Loucy (cell line): ENCODE results near the gene DCAF7.

ENCODE experiments used
- H2AFZ ChIP-seq: fragments of 200-600 bp; sonication (generic); 2 replicates; pipeline ENCODE4 v1.6.0; 2016; ENCODE audit warnings: antibody characterized with exemption, mild to moderate bottlenecking, low read length, moderate library complexity
- H3F3A ChIP-seq: fragments of 200-600 bp; 2 replicates; pipeline ENCODE4 v1.6.0; 2016; ENCODE audit warnings: antibody characterized with exemption, low read depth, mild to moderate bottlenecking
- H3K27me3 ChIP-seq: fragments of 200-600 bp; sonication (generic); 2 replicates; pipeline ENCODE4 v1.6.1; 2014; ENCODE audit warnings: low read length, mild to moderate bottlenecking; ENCODE audit not compliant: insufficient read depth, poor library complexity, severe bottlenecking
- H3K36me3 ChIP-seq: fragments of 200-600 bp; sonication (generic); 2 replicates; pipeline ENCODE4 v1.6.1; 2016; ENCODE audit warnings: low read length; ENCODE audit not compliant: insufficient read depth
- H3K4me1 ChIP-seq: fragments of 200-600 bp; sonication (generic); 2 replicates; pipeline ENCODE4 v1.5.1; 2014; ENCODE audit warnings: low read length, mild to moderate bottlenecking; ENCODE audit not compliant: insufficient read depth, poor library complexity, severe bottlenecking
- H3K4me2 ChIP-seq: fragments of 200-600 bp; sonication (generic); 2 replicates; pipeline ENCODE4 v1.6.0; 2014; ENCODE audit warnings: antibody characterized with exemption, low read length, low read depth, mild to moderate bottlenecking; ENCODE audit not compliant: poor library complexity, severe bottlenecking
- H3K4me3 ChIP-seq: fragments of 200-600 bp; sonication (generic); 2 replicates; pipeline ENCODE4 v1.5.1; 2014; ENCODE audit warnings: low read length, mild to moderate bottlenecking, mixed read lengths; ENCODE audit not compliant: poor library complexity, severe bottlenecking
- H3K79me2 ChIP-seq: fragments of 200-600 bp; sonication (generic); 2 replicates; pipeline ENCODE4 v1.6.1; 2014; ENCODE audit warnings: low read length; ENCODE audit not compliant: insufficient read depth
- H3K9ac ChIP-seq: fragments of 200-600 bp; sonication (generic); 2 replicates; pipeline ENCODE4 v1.6.0; 2014; ENCODE audit warnings: mild to moderate bottlenecking, low read depth, low read length, moderate library complexity; ENCODE audit not compliant: poor library complexity, severe bottlenecking
- H3K9me2 ChIP-seq: fragments of 200-600 bp; sonication (generic); replicated peaks from 2 replicates; pipeline ENCODE4 v1.6.1; 2016; ENCODE audit warnings: low read depth, low read length, mixed read lengths
- H3K9me3 ChIP-seq: fragments of 200-600 bp; sonication (generic); 2 replicates; pipeline ENCODE4 v1.6.1; 2014; ENCODE audit warnings: mild to moderate bottlenecking, antibody characterized with exemption, low read length, low read depth; ENCODE audit not compliant: insufficient read depth
- H4K20me1 ChIP-seq: fragments of 200-600 bp; sonication (generic); 2 replicates; pipeline ENCODE4 v1.6.0; 2014; ENCODE audit warnings: antibody characterized with exemption, low read length, mild to moderate bottlenecking; ENCODE audit not compliant: insufficient read depth, poor library complexity, severe bottlenecking
- EZH2phosphoT487 ChIP-seq: fragments of 200-600 bp; IDR thresholded peaks from 2 replicates; pipeline ENCODE4 v1.6.1; 2018; ENCODE audit warnings: antibody characterized with exemption, mild to moderate bottlenecking, moderate library complexity, borderline replicate concordance
- TF ChIP-seq, protein P1 (sequence below): fragments of 200-600 bp; sonication (generic); conservative IDR thresholded peaks from 2 replicates; pipeline ENCODE4 v1.5.1; 2014; ENCODE audit warnings: mild to moderate bottlenecking, antibody characterized with exemption, low read length

The DCAF7 gene

DNA sequence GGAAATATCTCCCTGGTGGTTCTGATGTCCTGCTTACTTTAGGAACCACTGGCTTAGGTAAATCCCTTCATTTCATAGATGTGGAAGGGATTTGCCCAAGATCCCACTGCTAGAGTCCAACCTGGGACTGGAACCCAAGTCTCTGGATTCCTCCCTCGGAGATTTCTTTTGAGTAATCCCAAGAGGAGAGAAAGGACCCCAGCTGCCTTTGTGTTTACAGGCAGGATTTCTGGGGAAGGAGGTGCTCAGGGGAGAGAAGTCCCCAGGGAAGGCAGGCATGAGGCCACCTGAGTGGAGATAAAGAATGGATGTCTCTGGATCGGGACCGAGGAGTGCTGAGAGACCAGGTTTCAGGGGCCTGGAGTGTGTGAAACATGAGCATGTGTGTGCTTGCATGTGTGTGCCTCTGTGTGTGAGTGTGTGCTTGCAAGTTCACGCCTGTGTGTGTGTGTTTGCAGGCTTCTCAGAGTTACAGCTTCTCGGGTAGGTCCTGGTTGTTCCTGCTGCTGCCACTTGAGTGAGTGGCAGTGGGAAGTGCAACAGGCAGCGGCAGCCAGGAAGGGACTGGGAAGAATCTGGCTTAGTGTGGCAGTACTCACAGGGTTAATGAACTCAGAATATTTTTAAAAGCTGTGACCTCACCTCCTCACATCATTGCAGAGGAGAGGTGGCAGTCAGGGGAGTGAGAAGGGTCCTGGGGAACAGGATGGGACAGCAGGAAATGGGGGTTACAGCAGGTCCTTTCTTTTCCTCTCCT lies 24.9 kb upstream of the DCAF7 start:
- H2AFZ ChIP-seq = no peak overlapping the region
- no peak overlapping the region for H3K4me2 ChIP-seq
- no peak overlapping the region for H3K9ac ChIP-seq
- no peaks in the 10 kb centered on the region for H4K20me1 ChIP-seq
- H3K36me3 ChIP-seq = no peaks in the 10 kb centered on the region
- H3K4me1 ChIP-seq = no peaks in the 10 kb centered on the region
- H3F3A ChIP-seq = no peaks in the 10 kb centered on the region
- no peaks in the 10 kb centered on the region for H3K79me2 ChIP-seq
- H3K9me2 ChIP-seq = no peaks in the 10 kb centered on the region
- no peaks in the 10 kb centered on the region for H3K27me3 ChIP-seq
- H3K9me3 ChIP-seq = no peaks in the 10 kb centered on the region
- TF ChIP-seq EZH2phosphoT487 = no peak
- TF ChIP-seq, protein P1, sequence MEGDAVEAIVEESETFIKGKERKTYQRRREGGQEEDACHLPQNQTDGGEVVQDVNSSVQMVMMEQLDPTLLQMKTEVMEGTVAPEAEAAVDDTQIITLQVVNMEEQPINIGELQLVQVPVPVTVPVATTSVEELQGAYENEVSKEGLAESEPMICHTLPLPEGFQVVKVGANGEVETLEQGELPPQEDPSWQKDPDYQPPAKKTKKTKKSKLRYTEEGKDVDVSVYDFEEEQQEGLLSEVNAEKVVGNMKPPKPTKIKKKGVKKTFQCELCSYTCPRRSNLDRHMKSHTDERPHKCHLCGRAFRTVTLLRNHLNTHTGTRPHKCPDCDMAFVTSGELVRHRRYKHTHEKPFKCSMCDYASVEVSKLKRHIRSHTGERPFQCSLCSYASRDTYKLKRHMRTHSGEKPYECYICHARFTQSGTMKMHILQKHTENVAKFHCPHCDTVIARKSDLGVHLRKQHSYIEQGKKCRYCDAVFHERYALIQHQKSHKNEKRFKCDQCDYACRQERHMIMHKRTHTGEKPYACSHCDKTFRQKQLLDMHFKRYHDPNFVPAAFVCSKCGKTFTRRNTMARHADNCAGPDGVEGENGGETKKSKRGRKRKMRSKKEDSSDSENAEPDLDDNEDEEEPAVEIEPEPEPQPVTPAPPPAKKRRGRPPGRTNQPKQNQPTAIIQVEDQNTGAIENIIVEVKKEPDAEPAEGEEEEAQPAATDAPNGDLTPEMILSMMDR = no peak
- H3K4me3 ChIP-seq = no peak overlapping the region

- Histone ChIP-seq H3F3A (no peaks in the 10 kb centered on the region), H3K9me3 (no peaks in the 10 kb centered on the region), H3K9me2 (no peaks in the 10 kb centered on the region), H3K27me3 (no peaks in the 10 kb centered on the region), H3K9ac (no peak overlapping the region), H3K79me2 (no peaks in the 10 kb centered on the region), H2AFZ (no peak overlapping the region), H3K4me3 (no peak overlapping the region), H3K4me1 (peaks cover 6% of the 10 kb centered on the region), H3K36me3 (no peaks in the 10 kb centered on the region), H4K20me1 (no peaks in the 10 kb centered on the region), H3K4me2 (no peak overlapping the region)
- TF ChIP-seq, protein P1 = no peak
- no peak for TF ChIP-seq EZH2phosphoT487
These were observed 23.4 kb upstream of the DCAF7 start for GRCh38 chr17:63526861-63527260.

GRCh38 chr17:63528183-63528582 lies 22.1 kb upstream of the DCAF7 start:
- TF ChIP-seq EZH2phosphoT487 = no peak
- TF ChIP-seq, protein P1 = no peak
- no peak overlapping the region for H3K9ac ChIP-seq
- no peaks in the 10 kb centered on the region for H3K9me3 ChIP-seq
- H3K79me2 ChIP-seq = no peaks in the 10 kb centered on the region
- no peak overlapping the region for H3K4me3 ChIP-seq
- no peaks in the 10 kb centered on the region for H3K9me2 ChIP-seq
- no peak overlapping the region for H2AFZ ChIP-seq
- H3F3A ChIP-seq = no peaks in the 10 kb centered on the region
- H3K36me3 ChIP-seq = no peaks in the 10 kb centered on the region
- H3K4me2 ChIP-seq = no peak overlapping the region
- H4K20me1 ChIP-seq = no peaks in the 10 kb centered on the region
- H3K4me1 ChIP-seq = peaks cover 6% of the 10 kb centered on the region
- no peaks in the 10 kb centered on the region for H3K27me3 ChIP-seq
